Activated naive CD8-positive, alpha-beta T cell (primary cell): ENCODE results near the gene ZBTB42.

Experiments used
- H3K27ac Mint-ChIP-seq: one replicate; pipeline ENCODE4 v1.8.0; 2021; ENCODE audit warnings: mixed read lengths
- H3K27me3 Mint-ChIP-seq: one replicate; pipeline ENCODE4 v1.8.0; 2021; ENCODE audit warnings: mixed read lengths
- H3K36me3 Mint-ChIP-seq: one replicate; pipeline ENCODE4 v1.8.0; 2021; ENCODE audit warnings: mixed read lengths
- H3K4me1 Mint-ChIP-seq: one replicate; pipeline ENCODE4 v1.8.0; 2021; ENCODE audit warnings: low read depth, mixed read lengths
- H3K4me3 Mint-ChIP-seq: one replicate; pipeline ENCODE4 v1.8.0; 2021; ENCODE audit warnings: mild to moderate bottlenecking, mixed read lengths
- H3K9me3 Mint-ChIP-seq: one replicate; pipeline ENCODE4 v1.8.0; 2021; ENCODE audit warnings: low read depth, mixed read lengths

ZBTB42 gene

GRCh38 chr14:104766256-104766862 is 34.5 kb upstream of the ZBTB42 start:
- H3K4me3 Mint-ChIP-seq, result no peak overlapping the region
- no peaks in the 10 kb centered on the region for H3K27me3 Mint-ChIP-seq
- peaks cover 4% of the 10 kb centered on the region for H3K4me1 Mint-ChIP-seq
- peaks cover 8% of the 10 kb centered on the region for H3K36me3 Mint-ChIP-seq
- no peak overlapping the region for H3K27ac Mint-ChIP-seq
- no peaks in the 10 kb centered on the region for H3K9me3 Mint-ChIP-seq

GRCh38 chr14:104766863-104767633 is 33.9 kb upstream of the ZBTB42 start:
- Mint-ChIP-seq H3K4me3 (no peak overlapping the region), H3K9me3 (no peaks in the 10 kb centered on the region), H3K36me3 (peaks cover 7% of the 10 kb centered on the region), H3K4me1 (peaks cover 4% of the 10 kb centered on the region), H3K27ac (no peak overlapping the region), H3K27me3 (no peaks in the 10 kb centered on the region)

DNA sequence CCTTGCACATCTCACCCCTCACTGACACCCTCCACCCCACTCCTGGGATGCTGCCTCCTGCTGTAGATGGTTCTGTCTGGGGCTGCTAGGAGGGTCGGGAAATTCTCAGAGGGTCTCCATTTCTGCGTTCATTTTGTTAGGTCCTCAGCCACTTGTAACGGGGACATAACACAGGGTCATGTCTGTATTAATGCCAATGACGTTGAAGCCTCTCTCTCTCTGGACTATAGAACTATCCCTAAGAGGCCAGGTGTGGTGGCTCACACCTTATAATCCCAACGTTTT is 33.3 kb upstream of the ZBTB42 start:
- Mint-ChIP-seq H3K4me1 (peaks cover 4% of the 10 kb centered on the region), H3K27ac (no peak overlapping the region), H3K27me3 (no peaks in the 10 kb centered on the region), H3K36me3 (peaks cover 4% of the 10 kb centered on the region), H3K4me3 (no peak overlapping the region), H3K9me3 (no peaks in the 10 kb centered on the region)

- no peak overlapping the region for H3K4me3 Mint-ChIP-seq
- H3K27me3 Mint-ChIP-seq, result no peaks in the 10 kb centered on the region
- no peaks in the 10 kb centered on the region for H3K9me3 Mint-ChIP-seq
- no peak overlapping the region for H3K27ac Mint-ChIP-seq
- peaks cover 4% of the 10 kb centered on the region for H3K4me1 Mint-ChIP-seq
- peaks cover 4% of the 10 kb centered on the region for H3K36me3 Mint-ChIP-seq
These were observed 32.2 kb upstream of the ZBTB42 start for GRCh38 chr14:104768437-104769323.

DNA sequence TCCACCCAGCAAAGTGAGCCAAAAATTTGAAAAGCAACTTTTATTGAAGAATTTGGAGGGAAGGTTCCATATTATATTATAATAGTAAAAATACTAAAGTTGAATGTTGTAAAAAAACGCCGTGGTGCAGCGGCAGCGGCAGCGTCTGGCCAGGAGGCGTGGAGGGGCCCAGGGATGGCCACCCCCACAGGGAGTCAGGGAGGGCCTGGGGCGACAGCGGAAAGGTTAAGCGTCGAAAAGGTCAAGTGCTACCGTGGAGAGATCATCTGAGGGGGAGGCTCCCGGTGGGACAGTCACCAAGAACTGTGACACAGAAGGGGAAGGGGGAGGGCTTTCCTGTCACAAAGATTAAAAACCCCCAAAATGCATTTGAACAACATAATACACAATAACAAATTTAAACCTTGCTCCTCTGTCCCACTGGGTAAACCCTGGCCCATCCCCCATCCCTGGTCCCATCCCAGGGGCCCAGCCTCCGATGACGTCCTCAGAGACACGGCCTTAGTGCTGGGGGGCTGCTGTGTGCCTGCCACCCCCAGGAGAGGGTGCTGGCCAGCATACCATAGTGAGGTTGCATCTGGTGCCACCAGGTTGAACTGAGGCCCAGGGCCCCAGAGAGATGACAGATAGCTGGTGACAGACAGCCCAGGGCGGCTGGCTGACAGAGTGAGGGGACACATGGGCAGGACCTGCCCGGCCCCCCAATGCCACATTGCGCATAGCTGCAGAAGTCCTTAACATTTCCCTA is 31.4 kb upstream of the ZBTB42 start:
- Mint-ChIP-seq H3K4me1 (peaks cover 4% of the 10 kb centered on the region), H3K36me3 (peaks cover 4% of the 10 kb centered on the region), H3K4me3 (no peak overlapping the region), H3K27me3 (no peaks in the 10 kb centered on the region), H3K9me3 (no peaks in the 10 kb centered on the region), H3K27ac (no peak overlapping the region)

DNA sequence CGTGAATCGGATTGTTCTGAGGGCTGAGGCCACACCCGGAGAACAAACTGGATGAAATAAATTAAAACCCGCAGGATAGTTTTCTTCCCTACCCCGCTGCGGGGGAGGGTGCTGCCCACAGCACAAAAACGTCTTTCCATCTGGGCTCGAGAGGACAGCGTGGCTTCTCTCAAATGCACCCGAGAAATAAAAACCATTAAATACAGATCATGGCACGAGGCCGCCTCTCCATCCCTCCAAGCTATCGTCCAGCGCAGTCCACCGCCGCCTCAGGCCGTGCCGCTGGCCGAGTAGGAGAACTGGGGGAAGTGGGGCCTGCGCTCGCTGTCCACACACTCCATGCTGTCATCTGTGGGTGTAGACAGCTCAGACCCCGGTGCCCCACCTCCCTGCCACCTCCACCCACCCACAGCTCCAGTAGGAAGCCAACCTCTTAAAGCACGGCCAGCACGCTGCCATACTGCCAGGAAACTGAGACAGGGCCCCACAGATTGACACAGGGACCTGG is 30.8 kb upstream of the ZBTB42 start:
- H3K9me3 Mint-ChIP-seq, result no peaks in the 10 kb centered on the region
- no peak overlapping the region for H3K4me3 Mint-ChIP-seq
- no peaks in the 10 kb centered on the region for H3K27me3 Mint-ChIP-seq
- peaks cover 4% of the 10 kb centered on the region for H3K36me3 Mint-ChIP-seq
- peak overlapping the region; percentile 8 for H3K27ac Mint-ChIP-seq
- H3K4me1 Mint-ChIP-seq, result peaks cover 4% of the 10 kb centered on the region

GRCh38 chr14:104770851-104771272 is 30.0 kb upstream of the ZBTB42 start:
- Mint-ChIP-seq H3K4me3 (no peak overlapping the region), H3K36me3 (peaks cover 2% of the 10 kb centered on the region), H3K9me3 (no peaks in the 10 kb centered on the region), H3K4me1 (peaks cover 4% of the 10 kb centered on the region), H3K27me3 (no peaks in the 10 kb centered on the region), H3K27ac (peak overlapping the region; percentile 16)

GRCh38 chr14:104771374-104771773 is 29.5 kb upstream of the ZBTB42 start:
- Mint-ChIP-seq H3K27ac (no peak overlapping the region), H3K9me3 (no peaks in the 10 kb centered on the region), H3K4me3 (no peak overlapping the region), H3K27me3 (no peaks in the 10 kb centered on the region), H3K4me1 (peaks cover 4% of the 10 kb centered on the region), H3K36me3 (peaks cover 2% of the 10 kb centered on the region)

DNA sequence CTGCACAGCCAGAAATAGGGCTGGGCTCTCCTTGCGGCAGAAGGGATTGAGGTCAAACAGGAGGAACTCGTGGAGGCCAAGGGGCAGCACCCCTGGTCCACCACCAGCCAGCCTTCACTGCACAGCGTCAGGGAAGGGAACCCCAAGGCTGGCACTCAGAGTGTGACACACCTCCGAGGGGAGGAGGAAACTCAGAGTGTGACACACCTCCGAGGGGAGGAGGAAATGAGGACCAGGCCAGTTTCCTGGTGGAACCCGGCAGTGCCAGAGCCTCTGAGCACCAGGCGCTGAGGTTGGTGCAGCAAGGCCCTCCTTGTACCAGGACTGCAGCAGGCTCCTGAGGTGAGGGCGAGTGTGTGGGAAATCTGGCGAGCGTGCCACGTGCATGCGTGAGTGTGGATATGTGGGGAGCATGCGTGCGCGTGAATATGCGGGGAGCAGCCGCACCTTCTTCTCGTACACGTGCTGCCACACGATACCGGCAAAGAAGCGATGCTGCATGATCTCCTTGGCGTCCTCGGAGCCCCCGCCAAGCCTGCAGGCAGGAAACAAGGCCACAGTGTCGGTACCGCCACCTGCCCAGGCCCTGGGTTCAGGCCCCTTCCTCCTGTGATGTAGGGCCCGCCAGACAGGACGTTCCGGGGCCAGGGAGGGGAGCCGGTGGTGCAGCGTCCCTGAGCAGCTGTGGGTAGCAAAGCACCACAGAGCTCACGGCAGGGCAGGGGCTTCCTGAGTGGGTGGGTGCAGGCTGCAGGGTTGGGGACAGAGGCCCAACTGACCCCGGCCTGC is 28.8 kb upstream of the ZBTB42 start:
- no peak overlapping the region for H3K4me3 Mint-ChIP-seq
- H3K4me1 Mint-ChIP-seq, result peaks cover 4% of the 10 kb centered on the region
- H3K27me3 Mint-ChIP-seq, result no peaks in the 10 kb centered on the region
- H3K36me3 Mint-ChIP-seq, result peaks cover 2% of the 10 kb centered on the region
- no peak overlapping the region for H3K27ac Mint-ChIP-seq
- no peaks in the 10 kb centered on the region for H3K9me3 Mint-ChIP-seq

- Mint-ChIP-seq H3K36me3 (peaks cover 2% of the 10 kb centered on the region), H3K27ac (no peak overlapping the region), H3K4me1 (peaks cover 4% of the 10 kb centered on the region), H3K9me3 (no peaks in the 10 kb centered on the region), H3K4me3 (no peak overlapping the region), H3K27me3 (no peaks in the 10 kb centered on the region)
These were observed 28.0 kb upstream of the ZBTB42 start for GRCh38 chr14:104772707-104773504.

DNA sequence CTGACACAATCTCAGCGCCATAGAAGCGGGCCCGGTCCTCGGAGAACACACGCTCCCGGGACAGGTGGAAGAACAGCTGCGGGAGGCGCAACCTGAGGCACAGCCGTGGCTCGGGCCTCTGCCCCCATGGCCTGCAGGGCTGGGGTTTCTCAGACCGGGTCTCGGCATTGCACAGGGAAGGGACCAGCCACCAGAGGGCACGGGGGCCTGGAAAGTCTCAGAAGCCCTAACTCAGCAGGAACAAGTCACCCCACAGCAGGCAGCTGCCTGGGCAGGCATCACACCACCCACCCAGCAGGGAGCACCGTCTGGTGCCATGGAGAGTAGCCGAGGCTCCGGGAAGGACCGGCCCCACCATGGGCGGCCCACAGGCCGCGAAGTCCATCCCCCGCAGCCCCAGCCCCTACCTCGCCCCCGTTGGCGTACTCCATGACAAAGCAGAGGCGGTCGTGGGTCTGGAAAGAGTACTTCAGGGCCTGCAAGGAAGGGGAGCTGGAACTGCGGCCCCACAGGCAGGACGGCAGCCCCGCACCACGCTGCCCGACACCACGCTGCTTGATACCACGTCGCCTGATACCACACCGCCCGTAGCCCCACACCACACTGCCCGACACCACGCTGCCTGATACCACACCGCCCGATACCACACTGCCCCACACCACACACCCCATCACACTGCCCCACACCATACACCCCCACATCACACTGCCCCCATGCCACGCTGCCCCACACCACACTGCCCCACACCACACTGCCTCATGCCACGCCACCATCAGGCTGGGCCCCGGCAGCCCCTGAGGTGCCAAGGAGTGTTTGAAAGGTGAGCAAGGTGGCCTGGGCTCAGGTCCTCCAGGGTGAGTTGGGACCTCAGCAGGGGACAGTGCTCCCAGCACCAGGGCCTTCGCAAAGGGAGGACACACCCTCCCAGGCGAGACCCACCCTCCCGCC is 27.1 kb upstream of the ZBTB42 start:
- peaks cover 3% of the 10 kb centered on the region for H3K4me1 Mint-ChIP-seq
- H3K36me3 Mint-ChIP-seq, result peaks cover 2% of the 10 kb centered on the region
- no peaks in the 10 kb centered on the region for H3K27me3 Mint-ChIP-seq
- no peak overlapping the region for H3K27ac Mint-ChIP-seq
- no peak overlapping the region for H3K4me3 Mint-ChIP-seq
- no peaks in the 10 kb centered on the region for H3K9me3 Mint-ChIP-seq

DNA sequence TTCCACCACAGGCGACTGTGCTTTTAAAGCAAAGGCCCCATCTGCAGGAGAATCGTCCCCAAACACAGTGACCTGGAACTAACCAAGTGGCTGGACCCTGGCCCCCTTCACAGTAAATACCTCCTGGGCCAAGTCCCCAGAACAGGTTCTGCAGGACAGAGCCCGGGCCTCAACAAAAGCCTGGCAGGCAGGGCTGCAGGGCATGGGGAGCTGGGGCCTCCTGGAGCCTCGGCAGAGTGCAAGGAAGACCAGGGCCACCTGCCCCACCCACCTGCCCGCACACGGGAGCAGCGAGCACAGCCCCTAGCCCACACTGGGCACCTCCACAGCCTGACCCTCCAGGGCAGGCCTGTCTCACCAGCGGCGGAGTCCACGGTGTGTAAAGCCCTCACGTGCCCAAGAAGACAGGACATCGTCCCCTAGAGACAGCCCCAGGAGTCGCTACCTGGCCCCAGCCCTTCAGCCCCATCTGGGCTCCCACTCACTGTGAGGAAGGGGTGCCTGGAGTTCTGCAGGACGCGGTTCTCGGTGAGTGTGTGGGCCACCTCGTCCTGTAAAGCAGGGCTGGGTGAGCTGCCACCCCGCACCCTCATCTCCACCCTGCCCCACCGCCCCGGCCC is 26.3 kb upstream of the ZBTB42 start:
- no peak overlapping the region for H3K27ac Mint-ChIP-seq
- peaks cover 2% of the 10 kb centered on the region for H3K36me3 Mint-ChIP-seq
- H3K4me1 Mint-ChIP-seq, result peaks cover 2% of the 10 kb centered on the region
- H3K9me3 Mint-ChIP-seq, result no peaks in the 10 kb centered on the region
- H3K4me3 Mint-ChIP-seq, result no peak overlapping the region
- H3K27me3 Mint-ChIP-seq, result no peaks in the 10 kb centered on the region
